HG03108 (cell line): Measurements from ENCODE around the gene PRR33.
A peak's percentile ranks its signal among the peaks of the same experiment; 100 is the strongest.

Experiments used
- ATAC-seq: cut with Tn5 transposase; IDR thresholded peaks from one replicate; pipeline ENCODE4 v1.9.1; 2021; ENCODE audit warnings: moderate library complexity; ENCODE audit not compliant: unreplicated experiment

Gene PRR33

DNA sequence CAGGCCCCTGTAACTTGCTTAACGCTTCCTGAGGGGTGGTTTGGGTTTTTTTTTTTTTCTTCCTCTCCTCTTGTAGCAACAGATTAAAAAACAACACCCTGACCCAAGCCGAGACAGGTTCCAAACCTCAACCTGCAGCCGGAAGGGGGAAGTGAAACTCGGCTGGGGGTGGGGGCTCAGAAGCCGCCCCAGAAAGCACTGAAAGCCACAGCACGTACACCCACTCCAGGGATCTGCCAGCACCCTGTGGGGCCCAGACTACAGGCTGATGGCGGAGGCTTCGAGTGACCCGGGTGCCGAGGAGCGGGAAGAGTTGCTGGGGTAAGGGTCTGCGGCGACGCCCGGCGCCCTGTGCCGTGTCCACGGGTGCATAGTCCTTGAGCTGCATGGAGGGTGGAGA is 38.8 kb downstream of the PRR33 start, which contains the start of gene LSP1:
Gene LSP1 (plus strand): TSS at position 208 of the 400 bp plus-strand sequence. CDS start 61 bp downstream, at position 269.
- ATAC-seq = peak; percentile 37

DNA sequence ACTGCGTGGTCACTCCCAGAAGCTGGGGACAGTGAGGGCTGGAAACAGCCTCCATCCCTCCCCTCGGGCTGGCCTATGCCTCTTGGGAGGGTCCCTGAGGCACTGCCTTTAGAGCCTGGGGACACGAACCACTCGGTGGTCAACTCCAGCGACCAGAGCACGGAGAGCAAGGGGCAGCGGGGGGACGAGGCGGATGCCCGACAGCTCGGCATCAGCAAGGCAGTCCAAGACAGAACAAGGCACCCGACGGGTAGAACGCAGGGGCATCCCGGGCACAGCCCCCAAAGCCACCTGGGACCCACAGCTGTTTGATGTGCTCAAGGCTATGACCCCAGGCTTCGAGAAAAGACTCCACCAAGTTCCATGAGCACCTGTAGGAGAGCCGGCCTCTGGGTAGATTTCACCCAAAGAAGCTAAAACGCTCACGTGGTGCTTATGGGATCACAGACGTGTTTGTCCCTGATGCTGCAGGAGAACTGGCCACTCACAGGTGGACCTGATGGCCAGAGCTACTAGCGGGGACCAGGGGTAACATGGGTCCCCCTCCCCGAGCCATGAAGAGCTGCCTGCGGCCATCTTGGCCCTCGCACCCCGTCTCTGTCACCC is 39.3 kb downstream of the PRR33 start:
- no peak for ATAC-seq

DNA sequence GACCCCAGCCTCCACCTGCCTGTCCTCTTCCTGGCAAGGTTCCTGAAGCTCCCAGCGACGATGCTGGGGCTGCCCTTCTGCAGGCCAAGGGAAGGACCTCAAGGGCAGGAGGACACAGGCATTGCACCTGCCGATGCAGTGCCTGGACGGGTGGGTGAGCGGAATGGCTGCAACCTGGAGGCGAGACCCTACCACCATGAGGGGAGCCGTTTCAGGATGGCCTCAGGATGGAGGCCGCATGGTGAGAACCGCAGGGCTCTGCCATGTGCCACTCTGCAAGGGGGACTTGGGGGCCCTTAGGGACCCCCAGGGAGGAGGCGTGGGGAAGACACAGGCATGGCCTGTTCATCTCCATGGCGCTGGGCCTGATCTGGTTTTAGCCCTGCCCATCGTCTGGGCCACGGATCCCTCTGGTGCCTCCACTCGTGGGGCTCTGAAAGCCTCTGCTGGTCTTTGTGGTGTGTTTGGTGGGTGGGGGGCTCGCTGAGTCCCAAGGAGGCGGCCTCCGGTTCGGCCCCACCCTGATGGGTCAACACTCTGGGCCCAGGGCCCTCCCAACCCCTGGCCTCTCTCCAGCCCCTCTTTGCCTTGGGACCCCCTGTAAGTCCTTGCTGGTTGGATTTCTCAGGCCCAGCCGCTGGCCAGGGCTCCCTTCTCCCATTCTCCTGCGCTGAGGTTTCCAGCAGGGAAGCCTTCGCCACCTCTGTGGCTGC is 40.1 kb downstream of the PRR33 start:
- no peak for ATAC-seq

DNA sequence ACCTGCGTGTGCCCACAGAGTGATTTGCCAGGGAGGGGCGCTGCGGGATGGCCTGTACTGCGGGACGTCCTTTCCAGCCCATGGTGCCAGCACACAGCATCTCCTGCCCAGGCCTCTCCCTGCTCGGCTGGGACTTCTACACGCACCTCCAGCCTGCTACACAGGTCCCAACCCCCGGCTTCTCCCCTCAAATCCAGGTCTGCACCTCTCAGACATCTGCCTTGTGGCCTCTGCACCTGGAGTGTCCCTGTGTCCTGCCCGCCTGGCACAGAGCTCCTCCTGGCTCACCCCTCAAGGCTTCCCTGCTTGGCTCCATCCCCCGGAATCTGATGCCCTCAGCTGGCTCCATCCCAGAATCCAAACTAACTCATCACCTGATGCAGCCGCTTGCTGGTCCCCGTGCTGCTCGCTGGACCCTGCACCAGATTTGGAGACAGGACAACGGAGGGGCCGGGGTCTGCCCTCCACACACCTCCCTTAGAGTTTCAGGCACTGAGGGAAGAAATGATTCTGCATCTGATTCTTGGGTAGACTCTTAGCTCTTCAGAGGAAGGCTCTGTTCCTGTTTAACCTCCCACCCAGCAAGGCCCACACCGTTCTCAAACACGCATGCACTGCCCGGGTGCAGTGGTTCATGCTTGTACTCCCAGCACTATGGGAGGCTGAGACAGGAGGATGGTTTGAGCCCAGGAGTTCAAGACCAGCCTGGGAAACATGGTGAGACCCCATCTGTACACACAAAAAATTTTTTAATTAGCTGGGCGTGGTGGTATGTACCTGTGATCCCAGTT is 42.9 kb downstream of the PRR33 start:
- no peak for ATAC-seq

DNA sequence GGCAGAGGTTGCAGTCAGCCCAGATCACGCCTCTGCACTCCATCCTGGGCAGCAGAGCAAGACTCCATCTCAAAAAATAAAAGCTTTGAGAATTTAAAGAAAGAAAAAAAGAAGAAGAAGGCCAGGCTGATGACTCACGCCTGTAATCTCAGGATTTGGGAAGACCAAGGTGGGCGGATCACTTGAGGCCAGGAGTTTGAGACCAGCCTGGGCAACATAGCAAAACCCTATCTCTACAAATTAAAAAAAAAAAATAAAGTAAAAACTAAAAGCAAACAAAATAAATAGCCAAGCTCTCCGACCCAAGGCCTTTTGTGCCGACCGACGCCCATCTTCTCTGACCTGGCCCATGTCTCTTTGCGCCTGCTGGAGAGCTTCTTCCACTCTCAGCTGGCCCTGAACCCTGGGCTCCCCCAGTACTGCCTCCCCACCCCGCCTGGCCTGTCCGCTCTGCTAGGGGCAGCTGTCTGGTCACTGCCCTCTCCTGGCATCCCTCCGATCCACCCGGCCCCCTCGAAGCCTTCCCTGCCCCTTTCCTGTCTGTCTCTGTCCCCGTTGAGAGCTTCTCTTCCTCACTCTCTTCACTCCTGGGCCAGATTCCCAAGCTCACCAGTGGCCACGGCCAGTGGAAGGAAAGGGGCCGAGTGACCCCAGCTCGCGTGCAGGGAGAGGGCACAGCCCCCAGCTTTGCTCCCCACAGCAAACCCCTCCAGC is 43.6 kb downstream of the PRR33 start:
- ATAC-seq = no peak

DNA sequence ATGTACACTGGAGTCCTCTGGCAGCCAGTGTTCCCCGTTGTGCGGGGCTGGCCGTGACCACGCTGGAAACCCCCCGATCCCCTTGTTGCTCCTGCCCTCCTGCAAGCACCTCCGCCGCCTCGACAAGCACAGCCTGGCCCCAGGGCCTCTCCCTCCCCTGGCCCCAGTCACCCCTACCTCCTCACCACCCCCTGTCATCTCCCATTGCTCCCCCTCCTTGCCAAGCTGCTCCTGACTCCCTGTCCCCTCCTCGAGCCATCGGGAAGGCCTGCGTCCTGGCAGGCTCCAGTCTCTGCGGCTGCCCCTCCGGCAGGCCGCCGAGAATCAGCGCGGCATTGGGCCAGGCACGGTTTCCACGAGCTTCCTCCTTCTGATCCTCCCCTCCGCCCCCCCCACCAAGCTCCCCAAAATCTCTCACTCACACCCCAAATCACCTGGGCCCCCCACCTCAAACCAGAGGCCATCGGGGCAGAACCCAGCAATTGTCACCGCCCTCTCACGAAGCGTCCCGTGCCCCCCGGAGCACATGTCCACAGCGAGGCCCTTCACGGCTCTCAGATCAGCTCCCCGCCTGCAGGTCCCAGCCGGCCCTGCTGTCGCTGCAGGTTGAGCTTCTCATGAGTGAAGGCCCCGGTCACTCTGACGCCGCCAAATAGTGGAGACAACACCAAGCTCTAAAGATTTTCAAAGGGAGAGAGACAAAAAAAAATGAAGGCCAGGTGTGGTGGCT is 44.5 kb downstream of the PRR33 start:
- no peak for ATAC-seq

DNA sequence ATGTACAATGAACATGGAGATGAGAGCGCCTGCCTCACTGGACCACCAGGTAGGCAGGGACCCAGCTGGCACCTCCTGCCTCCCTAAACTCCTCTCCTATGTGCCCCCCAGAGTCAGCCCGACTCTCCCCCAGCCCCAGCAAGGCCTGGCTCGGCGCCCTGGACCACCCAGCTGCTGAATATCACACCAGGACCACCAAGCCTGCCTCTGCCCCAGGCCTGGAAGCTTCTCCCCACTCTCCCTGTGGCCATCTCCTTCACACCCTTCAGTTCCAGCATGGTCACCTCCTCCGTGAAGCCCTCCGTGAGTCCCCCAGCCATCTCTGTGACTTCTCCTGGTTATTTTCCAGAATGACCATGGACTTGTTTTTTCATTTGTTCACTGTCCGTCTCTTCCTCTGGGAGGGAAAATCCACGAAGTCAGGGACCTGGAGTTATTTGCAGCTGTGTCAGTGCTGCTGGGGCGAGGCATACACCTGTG is 45.2 kb downstream of the PRR33 start:
- ATAC-seq = no peak

DNA sequence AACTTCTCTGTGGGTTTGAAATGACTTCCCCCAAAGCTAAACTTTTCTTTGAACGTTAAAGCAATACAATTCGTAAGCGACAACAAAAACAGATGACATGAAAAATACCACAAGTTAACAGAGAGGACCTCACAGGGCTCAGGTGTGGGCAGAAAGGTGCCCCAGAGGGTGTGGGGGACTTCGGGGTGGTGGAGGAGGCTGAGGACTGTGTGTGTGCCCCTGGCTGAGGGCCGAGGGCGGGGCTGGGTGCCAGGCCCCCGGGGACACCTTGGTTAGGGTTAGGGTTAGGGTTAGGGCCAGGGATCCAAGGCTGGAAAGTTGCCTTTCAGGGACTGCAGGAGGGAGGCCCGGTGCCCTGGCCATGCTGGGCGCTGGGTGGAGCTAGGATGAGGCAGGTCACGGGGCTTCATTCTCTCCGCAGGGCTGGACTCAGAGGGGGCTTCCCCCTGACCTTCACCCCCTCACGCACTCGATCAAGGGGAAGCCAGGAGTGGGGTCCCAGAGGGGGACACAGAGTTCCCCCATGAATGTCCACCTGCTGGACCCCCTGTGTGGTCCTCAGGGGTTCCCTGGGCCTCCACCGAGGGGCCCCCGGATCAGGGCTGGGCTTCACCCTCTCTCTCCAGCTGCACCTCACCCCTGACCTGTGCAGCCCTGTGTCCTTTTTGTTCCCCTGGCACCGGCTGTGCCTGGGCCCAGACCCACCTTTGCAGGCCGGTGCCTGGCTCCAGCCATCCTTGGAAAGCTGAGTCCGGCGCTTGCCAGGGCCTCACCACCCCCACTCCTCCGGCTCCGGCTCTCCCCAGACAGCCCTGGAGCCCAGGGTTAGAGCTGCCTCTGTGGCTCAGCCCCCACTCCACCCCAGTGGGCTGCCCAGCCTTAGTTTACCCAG is 45.9 kb downstream of the PRR33 start:
- no peak for ATAC-seq

DNA sequence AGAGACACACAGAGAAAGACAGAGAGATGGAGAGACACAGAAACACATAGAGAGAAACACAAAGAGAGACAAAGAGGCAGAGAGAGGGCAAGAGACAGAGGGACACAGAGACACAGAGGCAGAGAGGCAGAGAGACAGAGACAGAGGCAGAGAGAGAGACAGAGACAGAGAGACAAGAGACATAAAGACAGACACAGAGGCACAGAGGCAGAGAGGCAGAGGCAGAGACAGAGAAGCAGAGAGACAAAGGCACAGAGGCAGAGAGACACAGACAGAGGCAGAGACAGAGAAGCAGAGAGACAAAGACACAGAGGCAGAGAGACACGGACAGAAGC is 46.6 kb downstream of the PRR33 start:
- ATAC-seq = no peak

DNA sequence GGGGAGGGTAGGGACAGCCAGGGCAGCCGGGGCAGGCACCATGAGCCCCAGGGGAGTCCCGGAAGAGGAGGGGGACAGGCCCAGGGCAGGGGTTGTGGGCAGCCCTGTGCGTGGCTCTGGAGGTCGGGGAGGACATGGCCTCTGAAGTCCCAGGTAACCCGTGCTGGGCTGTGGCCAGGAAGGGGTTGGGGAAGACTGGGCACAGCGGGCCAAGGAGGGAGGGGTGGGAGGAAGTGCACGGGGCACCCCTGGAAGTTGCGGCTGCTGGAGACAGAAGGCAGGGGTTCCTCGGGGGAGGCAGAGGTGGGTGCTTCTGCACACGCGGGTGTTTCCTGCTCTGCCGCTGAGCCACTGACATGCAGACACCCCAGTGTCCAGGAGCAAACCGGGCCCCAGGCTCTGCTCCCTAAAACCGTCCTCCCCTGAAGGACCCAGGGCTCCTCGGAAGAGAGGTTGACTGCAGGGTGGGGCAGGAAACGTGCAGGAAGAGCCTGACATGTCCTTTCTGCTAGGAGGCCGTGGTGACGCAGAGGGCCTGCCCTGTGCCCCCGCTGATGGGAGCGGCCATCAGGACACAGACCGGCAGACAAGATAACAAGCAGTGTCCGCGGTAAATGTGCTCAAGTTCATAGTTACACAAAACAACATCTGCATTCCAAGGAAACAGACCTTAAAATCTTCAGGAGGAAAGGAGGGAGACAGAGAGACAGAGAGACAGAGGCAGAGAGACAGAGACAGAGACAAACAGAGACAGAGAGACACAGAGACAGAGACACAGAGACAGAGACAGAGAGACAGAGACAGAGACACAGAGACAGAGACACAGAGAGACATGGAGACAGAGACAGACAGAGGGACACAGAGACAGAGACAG is 47.2 kb downstream of the PRR33 start:
- no peak for ATAC-seq

DNA sequence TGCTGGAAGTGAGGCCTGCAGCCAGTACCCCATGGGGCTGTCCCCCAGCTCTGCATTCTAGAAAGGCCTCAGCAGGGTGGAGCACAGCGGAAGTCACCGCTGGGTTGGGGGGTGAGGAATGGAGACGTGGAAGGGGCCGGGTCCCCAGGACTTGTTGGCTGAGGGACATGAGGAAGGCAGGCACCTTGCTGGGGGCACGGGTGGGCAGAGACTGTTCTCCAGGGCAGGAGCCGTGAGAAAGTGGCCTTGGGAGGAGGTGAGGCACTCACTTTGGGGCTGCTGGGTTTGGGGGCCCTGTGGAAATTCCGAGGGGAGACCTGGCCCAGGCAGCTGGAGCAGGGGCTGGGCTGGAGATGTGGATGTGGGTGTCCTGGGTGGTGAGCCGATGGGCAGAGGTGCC is 47.9 kb downstream of the PRR33 start:
- ATAC-seq = no peak

DNA sequence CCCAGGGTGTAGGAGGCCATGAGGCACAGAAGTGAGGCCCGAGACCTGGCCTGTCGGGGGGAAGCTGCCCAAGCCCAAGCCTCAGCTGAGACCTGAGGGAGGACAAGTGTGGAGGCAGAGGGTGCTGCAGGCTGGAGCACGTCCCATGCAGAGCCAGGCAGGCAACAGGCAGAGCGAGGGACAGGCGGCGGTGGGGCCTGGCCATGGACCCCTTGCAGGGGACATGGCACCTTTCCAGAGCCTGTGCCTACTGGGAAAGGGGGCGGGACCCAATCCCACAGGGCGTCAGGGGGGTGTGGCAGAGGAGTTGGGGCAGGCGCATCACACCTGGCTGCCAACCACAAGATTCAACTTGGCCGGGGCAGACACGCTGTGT is 48.6 kb downstream of the PRR33 start:
- ATAC-seq = no peak

DNA sequence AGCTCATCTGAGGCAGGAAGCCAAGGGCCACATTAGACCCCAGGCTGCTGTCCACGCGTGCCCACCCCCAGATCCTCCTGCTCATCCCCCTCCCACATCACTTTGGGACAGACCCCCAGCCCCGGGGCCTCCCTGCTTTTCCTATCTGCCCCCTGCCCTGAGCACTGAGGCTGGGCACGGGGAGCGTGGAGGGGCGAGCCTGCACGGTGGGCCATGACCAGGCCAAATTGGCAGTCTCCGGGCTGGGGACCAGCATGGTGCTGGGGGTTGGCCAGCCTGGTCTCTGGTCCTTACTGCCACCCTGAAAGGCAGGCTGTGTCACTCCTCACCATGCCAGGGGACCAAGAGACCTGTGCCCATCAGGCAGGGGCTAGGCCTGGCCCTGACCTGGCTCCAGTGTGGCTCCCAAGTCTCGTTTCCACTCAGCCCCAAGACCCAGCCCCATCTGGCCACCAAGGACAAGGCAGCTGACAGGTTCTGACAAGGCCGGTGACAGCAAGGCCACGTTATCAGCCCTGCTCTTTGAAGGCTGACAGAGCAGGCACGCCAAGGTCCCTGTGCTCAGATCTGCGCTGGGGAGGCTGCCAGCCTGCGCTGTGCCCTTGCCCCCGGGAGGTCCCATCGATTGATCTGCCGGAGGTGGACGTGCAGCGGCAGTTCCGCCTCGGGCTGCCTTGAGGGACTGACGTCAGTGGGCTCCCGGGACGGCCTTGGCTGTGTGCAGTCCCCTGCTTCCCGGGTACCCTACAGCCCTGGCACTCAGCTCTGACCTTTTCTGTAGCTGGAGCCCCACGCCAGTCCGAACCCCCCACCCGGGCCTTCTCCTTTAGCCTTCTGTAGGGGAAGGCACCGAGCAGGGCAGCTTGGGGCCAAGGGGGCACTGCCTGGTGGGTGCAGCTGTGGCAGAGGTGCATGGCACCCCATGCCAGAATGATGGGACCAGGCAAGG is 49.3 kb downstream of the PRR33 start:
- ATAC-seq = no peak

DNA sequence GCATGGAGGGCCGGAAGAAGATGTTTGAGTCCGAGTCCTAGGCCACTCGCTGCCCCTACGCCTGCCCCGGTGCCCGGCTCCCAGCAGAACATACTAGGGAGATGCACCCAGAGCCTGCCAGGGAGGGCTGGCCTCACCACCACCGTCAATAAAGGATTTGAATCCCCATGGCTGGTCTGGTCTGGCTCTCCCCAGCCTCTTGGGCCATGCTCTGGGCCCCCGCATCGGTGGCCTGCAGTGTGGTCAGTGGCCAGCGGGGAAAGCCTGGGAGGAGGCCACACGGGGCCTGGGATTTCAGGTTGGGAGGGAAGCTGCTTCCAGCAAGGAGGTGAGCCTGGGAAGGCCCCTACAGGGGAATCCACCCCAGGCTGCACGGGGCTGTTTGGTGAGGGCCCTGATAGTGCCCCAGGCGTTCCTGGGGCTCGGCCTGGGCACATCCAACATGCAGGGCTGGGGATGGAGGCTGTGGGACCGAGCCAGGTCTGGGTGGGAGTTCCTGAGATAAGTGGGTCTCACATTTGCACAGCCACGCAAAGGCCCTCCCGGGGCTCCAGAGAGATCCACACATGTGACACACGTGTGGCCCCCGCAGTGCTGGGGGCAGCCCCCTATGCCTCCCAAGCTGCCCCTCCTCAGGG is 50.1 kb downstream of the PRR33 start:
- no peak for ATAC-seq

DNA sequence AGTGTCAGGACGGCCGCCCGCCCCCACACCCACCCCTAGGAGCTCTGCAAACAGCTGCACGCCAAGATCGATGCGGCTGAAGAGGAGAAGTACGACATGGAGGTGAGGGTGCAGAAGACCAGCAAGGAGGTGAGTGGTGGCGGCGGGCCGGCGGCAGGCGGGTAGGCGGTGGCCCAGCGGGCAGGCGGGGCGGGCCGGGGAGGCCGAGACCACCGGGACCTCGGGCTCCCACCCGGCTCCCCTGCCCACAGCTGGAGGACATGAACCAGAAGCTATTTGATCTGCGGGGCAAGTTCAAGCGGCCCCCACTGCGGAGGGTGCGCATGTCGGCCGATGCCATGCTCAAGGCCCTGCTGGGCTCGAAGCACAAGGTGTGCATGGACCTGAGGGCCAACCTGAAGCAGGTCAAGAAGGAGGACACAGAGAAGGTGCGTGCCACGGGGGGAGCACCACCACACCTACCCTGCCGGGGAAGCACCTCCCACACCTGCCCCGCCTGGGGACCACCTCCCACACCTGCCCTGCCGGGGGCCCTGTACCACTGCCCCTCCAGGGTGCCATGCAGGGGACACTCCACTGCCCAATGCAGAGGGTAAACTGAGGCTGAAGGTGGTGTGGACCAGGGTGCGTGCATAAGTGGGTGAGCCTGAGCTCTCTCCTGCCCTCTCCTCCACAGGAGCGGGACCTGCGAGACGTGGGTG is 50.8 kb downstream of the PRR33 start:
- no peak for ATAC-seq

DNA sequence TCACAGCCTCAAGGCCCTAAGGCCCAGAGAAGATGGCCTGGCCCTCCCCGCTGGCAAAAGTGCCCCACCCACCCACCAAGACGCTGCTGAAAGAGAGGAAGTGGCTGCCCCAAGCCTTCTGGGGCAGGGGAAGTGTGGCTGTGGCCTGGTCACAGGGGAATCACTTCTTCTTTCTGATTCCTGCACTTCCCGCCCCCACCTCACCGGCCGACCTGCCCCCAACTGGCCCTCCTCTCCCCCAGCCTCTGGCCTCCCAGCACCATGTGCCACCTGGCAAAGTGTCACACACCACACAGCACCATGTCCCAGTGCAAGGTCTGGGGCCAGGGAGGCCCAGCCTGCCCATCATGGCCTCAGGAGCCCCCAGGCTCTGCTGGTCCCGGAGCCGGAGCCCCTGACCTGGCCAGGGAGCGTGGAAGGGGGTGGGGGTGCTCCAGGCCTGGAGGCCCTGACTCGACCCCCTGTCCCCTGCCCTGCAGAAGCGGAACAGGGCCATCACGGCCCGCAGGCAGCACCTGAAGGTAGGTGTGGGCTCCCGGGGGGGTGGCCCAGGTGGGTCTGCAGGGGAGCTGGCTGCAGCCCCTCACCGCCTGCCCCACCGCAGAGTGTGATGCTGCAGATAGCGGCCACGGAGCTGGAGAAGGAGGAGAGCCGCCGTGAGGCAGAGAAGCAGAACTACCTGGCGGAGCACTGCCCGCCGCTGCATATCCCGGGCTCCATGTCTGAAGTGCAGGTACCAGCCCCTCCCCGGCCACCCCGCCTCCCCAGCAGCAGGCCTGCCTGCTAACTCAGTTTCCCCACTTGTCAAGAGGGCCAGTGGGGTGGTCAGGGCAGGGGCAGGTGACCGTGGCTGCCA is 51.5 kb downstream of the PRR33 start:
- ATAC-seq = no peak
